H54 (cell line): ENCODE measurements around the gene TMEM219.

Experiments
- DNase-seq: peaks from one replicate; pipeline ENCODE4 v3.0.0; 2011; ENCODE audit warnings: low spot score, mixed read lengths; ENCODE audit not compliant: insufficient read length
- FAIRE-seq: peaks from 3 replicates; lab custom pipeline; 2011; peaks lifted over from hg19 to GRCh38; lab: Jason Lieb, UNC
- POLR2A ChIP-seq: IDR thresholded peaks from 2 replicates; pipeline ENCODE4 v1.6.1; 2011; ENCODE audit warnings: low read depth, mild to moderate bottlenecking, low read length

Gene TMEM219, protein sequence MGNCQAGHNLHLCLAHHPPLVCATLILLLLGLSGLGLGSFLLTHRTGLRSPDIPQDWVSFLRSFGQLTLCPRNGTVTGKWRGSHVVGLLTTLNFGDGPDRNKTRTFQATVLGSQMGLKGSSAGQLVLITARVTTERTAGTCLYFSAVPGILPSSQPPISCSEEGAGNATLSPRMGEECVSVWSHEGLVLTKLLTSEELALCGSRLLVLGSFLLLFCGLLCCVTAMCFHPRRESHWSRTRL

DNA sequence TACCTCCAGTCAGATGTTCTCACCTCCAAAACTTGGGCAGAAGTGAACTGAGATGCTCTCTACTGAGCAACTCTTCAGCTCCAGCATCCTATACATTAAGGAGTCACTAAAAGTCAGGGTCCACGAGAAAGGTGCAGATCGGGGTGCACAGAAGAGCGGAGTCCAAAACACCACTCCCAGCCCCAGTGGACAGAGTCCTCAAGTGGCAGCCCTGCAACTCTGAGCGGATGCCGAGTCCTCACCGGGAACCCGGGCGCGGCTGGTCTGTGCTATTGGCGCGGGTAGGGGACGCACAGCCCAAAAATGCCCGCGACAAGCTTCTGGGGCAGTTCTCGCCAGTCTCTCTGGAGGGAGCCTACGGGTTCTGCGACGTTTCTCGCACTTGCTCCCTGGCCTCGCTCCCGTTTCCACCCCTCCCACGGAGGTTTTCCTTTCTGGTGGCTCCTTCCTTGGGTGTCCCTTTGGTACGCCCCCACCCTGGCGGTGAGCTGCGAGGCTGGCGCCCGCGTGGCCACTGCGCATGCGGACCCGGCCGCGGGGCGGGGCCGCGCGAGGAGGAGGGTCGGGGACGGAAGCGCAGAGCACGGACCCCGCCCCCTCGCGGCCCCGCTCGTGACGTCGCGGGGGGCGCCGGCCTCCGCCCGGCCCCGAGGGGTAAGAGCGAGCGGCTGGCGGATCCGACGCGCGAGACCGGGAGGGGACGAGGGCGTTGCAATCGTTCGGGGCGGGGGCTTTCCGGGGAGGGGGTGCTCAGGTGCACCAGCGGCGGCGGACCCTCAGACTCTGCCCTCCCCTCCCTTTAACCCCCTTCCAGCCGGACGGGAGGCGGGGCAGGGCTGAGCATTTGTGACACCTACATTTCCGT is at the start of gene TMEM219:
TSS of gene TMEM219 (plus strand) at position 601 of the 865 bp plus-strand sequence. CDS start 1,065 bp downstream, outside the sequence.
- DNase-seq = peak; percentile 94
- TF ChIP-seq POLR2A = peak; percentile 58
- no peak for FAIRE-seq

DNA sequence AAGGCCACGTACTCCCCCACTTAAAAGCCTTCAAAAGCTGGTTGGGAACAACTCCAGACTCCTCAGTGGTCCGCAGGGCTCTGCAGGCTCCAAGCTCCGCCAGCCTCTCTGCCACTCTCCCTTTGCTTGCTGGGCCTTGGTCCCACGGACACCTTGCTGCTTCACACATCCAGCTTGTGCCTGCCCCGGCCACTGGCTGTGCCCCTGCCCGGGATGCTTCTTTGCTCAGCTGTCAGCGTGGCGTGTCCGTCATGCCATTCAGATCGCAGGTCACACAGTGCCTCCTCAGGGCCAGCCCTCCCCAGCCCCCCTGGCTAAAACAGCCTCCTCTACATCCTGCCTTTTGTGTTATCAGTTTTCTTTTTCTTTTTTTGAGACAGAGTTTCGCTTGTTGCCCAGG is 49.8 kb upstream of the TMEM219 start:
- FAIRE-seq = no peak
- no peak for DNase-seq
- TF ChIP-seq POLR2A = no peak

DNA sequence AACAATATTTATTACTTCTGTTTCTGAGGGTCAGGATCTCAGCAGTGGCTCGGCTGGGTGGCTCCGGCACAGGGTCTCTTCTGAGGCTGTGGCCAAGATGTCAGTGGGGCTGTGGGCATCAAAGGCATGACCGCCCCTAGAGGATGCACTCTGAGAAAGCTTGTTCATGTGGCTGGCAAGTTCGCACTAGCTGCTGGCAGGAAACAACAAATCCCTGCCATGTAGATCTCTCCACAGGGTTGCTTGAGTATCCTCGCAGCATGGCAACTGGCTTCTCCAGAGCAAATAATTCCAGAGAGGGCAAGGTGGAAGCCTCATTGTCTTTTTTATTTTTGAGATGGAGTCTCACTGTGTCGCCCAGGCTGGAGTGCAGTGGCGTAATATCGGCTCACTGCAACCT is 48.4 kb upstream of the TMEM219 start:
- no peak for DNase-seq
- no peak for TF ChIP-seq POLR2A

DNA sequence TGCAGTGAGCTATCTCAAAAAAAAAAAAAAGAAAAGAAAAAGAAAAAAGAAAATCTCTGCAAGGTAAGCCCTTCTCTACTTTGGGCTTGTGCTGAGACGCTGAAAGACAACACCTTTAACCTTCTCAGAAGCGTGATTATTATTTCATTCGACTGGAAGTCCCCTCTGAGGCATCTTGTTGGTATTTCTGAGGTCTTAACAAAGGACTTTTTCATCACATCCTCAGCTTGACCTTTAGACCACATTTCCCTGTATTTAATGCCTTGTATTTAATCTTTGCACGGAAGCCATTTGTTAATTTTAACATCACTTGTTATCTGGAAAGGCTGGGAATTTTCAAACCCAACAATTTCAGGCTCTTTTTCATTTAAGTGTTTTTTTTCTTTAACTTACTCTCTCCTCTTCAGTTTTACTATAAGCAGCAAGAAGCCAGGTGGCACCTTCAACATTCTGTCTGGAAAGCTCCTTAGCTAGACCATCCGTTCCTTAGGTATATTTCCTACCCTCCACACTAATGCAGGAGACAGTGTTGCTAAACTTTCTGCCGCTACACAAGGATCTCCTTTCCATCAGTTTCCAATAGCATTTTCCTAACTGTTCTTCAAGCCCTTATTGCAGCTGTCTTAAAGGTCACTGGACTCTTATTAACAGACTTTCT is 46.2 kb upstream of the TMEM219 start:
- TF ChIP-seq POLR2A = no peak
- no peak for FAIRE-seq
- no peak for DNase-seq

More for the DNA sequence above, 48.4 kb upstream of the TMEM219 start:
- FAIRE-seq = no peak

DNA sequence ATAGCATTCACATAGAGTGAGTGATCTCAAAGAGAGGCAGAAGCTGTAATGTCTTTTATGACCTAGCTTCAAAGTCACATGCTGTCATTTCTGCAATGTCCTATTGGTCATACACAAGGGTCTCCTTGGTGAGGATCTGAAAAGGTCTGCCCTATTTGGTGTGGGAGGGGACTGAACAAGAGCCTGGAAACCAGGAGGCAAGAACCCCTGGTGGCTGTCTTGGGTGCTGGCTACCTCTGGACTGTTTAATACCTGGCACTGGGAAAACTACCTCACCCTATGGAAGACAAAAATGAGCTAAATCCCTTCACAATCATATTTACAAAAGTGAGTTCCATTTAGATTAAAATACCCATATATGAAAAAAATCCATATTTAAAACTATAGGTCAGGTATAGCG is 44.9 kb upstream of the TMEM219 start:
- DNase-seq = no peak
- TF ChIP-seq POLR2A = no peak
- no peak for FAIRE-seq

DNA sequence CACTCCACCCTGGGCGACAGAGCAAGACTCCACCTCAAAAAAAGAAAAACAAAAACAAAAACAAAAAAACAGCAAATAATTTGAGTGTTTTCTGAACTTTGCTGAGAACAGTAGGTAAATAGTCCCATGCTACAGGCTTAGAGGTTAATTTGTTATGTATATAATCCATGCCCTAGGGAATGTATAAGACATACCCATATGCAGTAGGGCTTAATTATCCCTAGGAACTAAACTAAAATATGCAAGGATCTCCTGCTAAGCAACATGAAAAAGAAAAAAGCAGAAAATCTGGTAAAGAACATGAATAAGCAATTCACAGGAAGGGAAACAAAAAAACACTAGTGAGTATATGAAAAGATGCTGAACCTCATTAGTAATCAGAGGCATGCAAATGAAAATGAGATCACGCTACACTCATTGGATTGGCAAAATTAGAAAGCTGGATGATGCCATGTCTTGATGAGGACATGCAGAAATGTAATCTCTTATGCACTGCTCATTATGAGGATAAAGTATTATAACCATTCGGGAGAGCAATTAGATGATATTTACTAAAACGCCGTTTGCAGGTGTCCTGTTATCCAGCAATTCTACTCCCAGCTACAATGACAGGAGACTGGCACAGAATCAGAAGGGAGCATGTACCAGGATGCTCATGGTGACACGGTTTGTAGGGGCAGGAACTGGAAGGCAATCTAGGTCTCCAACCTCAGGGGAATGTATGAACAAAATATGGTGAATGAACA is 41.4 kb upstream of the TMEM219 start:
- TF ChIP-seq POLR2A = no peak
- DNase-seq (no peak), FAIRE-seq (no peak)

DNA sequence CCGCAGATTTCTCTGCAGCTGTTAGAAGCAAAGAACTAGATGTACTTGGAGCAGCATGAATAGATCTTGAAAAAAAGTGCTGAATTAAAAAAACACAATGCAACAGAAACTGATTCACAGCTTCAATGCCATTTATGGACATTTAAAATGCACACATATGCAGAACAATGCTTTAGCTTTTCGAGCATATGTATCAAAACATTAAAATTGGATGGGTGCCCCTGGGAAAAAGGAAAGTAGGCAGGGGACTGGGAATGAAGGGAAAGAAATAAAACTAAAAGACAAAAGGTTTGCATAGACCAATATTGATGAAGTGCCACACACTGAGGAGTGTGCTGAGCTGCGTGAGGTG is 40.9 kb upstream of the TMEM219 start:
- FAIRE-seq (no peak), DNase-seq (no peak)
- no peak for TF ChIP-seq POLR2A

DNA sequence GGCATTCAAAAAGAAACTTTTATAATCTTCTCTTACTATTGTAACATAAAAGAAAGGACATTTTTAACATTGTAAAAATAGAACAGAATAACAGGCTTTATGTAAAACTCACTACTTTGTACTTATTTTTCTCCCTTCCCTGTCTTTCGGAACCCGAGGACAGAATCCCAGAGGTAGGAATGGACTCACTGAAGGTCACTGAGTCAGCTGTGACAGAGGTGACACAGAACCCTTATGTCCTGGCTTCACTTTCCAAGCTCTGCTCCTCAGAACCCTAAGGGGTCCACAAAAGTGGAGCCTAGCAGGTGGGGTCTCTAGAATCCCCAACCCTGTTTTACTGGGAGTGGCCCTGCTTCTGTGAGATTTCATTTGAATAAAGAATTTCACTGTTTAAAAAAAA is 39.6 kb upstream of the TMEM219 start:
- TF ChIP-seq POLR2A = no peak
- DNase-seq (no peak), FAIRE-seq (no peak)

DNA sequence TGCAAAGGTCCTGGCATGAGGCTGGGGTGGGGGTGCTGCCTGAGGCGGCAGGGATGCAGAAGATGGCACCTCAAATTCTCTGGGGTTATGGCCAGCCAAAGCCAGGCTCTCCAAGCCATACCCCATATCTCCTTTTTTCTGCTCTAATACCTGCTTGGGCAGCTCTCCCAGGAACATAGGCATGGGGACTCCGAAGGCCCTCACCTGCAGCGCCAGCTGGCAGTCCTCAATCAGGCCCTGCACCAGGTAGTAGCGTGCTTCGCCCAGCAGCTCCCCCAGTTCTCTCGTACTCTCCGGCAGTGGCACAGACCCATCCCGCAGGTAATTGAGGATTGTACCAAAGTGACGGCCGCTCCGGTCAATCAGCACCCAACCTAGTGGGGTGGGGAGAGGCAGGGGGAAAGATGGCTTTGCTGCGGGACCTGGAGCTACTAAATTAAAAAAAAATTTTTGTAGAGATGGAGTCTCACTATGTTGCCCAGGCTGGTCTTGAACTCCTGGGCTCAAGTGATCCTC is 38.8 kb upstream of the TMEM219 start:
- FAIRE-seq = no peak
- TF ChIP-seq POLR2A = no peak
- no peak for DNase-seq

DNA sequence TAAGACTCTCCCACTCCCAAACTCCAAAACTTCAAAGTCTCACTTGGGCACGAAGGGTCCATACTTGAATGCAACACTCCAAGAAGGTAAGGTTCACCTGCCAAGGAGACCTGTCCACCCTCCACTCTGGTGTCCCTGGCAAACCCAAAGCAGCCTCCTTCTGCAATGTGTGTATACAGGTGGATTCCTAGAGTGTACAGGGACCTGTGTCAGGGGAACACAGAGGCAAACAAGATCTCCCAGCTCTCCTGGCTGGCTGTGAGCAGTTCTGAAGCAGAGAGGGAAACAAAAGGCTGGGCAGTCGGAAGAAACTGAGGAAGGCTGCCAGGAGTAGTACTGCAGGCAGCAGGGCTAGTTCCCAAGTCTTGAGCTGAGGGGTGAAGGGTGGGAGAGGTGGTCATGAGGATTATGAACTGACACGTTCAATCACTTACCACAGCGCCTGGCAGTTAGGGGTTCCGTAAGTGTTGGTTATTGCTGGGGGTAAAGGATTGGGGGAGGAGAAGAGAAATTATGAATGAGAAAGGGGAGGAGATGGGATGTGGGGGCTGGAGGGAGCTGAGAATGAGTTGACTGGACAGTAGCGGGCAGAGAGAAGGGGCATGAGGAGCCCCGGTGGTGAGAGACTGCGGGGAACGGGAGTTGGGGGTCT is 36.6 kb upstream of the TMEM219 start:
- no peak for TF ChIP-seq POLR2A
- FAIRE-seq (no peak), DNase-seq (no peak)

DNA sequence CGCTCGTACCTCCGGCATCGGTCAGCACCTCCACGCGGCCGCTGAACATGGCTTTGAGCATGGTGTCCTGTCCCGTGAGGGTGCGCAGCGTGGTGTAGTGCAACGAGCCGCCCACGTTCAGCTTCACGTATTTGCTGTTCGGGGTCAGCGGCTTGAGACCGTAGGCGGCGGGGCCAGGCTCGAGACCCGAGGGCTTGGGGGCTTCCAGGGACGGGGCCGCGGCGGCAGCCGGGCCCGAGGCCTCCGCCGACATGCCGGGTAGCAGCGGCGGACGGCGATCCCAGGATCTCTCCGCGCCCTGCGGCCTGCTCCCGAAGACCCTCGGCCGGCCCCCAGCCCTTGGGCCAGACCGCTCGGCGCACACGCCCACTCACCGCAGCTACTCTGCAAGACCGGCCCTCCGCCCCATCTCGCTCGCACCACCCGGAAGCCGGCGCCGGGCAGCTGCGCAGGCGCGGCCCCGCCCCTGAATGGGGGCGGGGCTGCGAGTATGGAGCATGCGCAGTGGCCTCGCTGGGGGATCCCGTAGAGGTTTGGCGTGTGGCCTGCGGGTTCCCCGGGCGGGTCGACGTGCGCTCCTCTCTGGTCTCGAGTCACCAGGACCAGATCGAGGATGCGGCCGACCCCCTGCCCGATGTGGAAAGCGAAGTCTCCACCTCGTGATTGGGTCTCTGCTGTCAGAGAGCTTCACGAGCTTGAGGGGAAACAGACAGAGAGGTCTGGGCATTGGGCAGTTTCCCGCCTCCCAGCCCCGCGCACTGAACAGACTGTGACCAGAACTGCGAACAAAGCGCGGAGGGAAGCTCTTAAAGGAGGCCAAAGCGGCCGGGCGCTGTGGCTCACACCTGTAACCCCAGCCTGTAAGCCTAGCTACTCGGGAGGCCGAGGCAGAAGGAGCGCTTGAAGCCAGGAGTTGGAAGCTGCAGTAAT is 35.8 kb upstream of the TMEM219 start, which contains the start of gene KCTD13:
TSS of gene KCTD13 (minus strand) at position 446 of the 930 bp plus-strand sequence. CDS start at position 253, 193 bp downstream.
- DNase-seq = peak; percentile 94
- peak; percentile 92 for TF ChIP-seq POLR2A
- FAIRE-seq = no peak

DNA sequence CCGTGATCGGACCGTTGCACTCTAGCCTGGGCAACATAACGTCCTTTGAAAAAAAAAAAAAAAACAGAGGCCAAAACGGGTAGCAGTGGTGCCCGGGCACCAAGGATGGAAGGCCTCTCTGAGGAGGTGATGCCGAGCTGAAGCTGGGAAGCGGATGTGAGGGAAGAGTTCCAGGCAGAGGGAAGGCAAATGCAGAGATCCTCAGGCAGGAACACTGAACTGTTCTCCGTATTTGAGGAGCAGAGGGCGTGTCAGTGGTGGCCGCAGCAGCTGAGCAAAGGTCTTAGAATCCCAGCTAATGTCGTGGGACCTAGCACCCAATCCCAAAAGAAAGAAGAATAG is 35.2 kb upstream of the TMEM219 start:
- DNase-seq = no peak

More for the DNA sequence above, 35.2 kb upstream of the TMEM219 start:
- no peak for TF ChIP-seq POLR2A
- no peak for FAIRE-seq
